Astrocyte (in vitro differentiated cells and primary cell): ENCODE data around the gene RPH3AL. TPM values are rescaled to one million over a fixed set of nuclear protein-coding genes. Genes with fewer than 3 reads are reported as not detected.

ENCODE experiments used
- DNase-seq: peaks from one replicate; pipeline ENCODE4 v3.0.0-alpha.2; 2010; ENCODE audit warnings: low read depth
- FAIRE-seq: peaks from 2 replicates; lab custom pipeline; 2011; peaks lifted over from hg19 to GRCh38; lab: Jason Lieb, UNC
- H2AFZ ChIP-seq: 2 replicates; pipeline ENCODE4 v1.6.0; 2012; ENCODE audit warnings: low read depth, low read length, inconsistent platforms
- H3K27ac ChIP-seq: 2 replicates; pipeline ENCODE4 v1.5.1; 2011; ENCODE audit warnings: low read depth, low read length, inconsistent platforms
- H3K27me3 ChIP-seq: 2 replicates; pipeline ENCODE4 v1.6.0; 2011; ENCODE audit warnings: low read length, inconsistent platforms; ENCODE audit not compliant: insufficient read depth
- H3K36me3 ChIP-seq: 2 replicates; pipeline ENCODE4 v1.5.1; 2011; ENCODE audit warnings: low read length, inconsistent platforms; ENCODE audit not compliant: insufficient read depth
- H3K4me1 ChIP-seq: 2 replicates; pipeline ENCODE4 v1.5.1; 2011; ENCODE audit warnings: low read length, inconsistent platforms; ENCODE audit not compliant: insufficient read depth
- H3K4me2 ChIP-seq: 2 replicates; pipeline ENCODE4 v1.6.0; 2012; ENCODE audit warnings: low read length, inconsistent platforms
- H3K4me3 ChIP-seq: 2 replicates; pipeline ENCODE4 v1.5.1; 2011; ENCODE audit warnings: low read depth, mild to moderate bottlenecking, low read length, inconsistent platforms; ENCODE audit not compliant: insufficient read depth
- H3K79me2 ChIP-seq: 2 replicates; pipeline ENCODE4 v1.6.0; 2012; ENCODE audit warnings: mild to moderate bottlenecking, low read length, inconsistent platforms; ENCODE audit not compliant: insufficient read depth
- H3K9ac ChIP-seq: 2 replicates; pipeline ENCODE4 v1.6.0; 2012; ENCODE audit warnings: mild to moderate bottlenecking, low read length, inconsistent platforms
- H3K9me3 ChIP-seq: 2 replicates; pipeline ENCODE4 v1.5.1; 2012; ENCODE audit warnings: low read depth, mild to moderate bottlenecking, low read length, inconsistent platforms; ENCODE audit not compliant: insufficient read depth
- H4K20me1 ChIP-seq: 2 replicates; pipeline ENCODE4 v1.6.0; 2012; ENCODE audit warnings: low read length, inconsistent platforms; ENCODE audit not compliant: insufficient read depth
- H3K27ac Mint-ChIP-seq: one replicate; pipeline ENCODE4 v1.8.0; 2021; ENCODE audit warnings: mild to moderate bottlenecking, mixed read lengths; ENCODE audit not compliant: unreplicated experiment
- H3K27me3 Mint-ChIP-seq: one replicate; pipeline ENCODE4 v1.8.0; 2021; ENCODE audit warnings: low read depth, mixed read lengths; ENCODE audit not compliant: unreplicated experiment
- H3K36me3 Mint-ChIP-seq: one replicate; pipeline ENCODE4 v1.8.0; 2021; ENCODE audit warnings: low read depth, mixed read lengths; ENCODE audit not compliant: unreplicated experiment
- H3K4me1 Mint-ChIP-seq: one replicate; pipeline ENCODE4 v1.8.0; 2021; ENCODE audit warnings: low read depth, mixed read lengths; ENCODE audit not compliant: unreplicated experiment
- H3K4me3 Mint-ChIP-seq: one replicate; pipeline ENCODE4 v1.8.0; 2021; ENCODE audit warnings: mild to moderate bottlenecking, moderate library complexity, mixed read lengths; ENCODE audit not compliant: unreplicated experiment
- H3K9me3 Mint-ChIP-seq: one replicate; pipeline ENCODE4 v1.8.0; 2021; ENCODE audit warnings: mild to moderate bottlenecking, mixed read lengths; ENCODE audit not compliant: unreplicated experiment
- EZH2 ChIP-seq: IDR thresholded peaks from 2 replicates; pipeline ENCODE4 v1.6.1; 2012; ENCODE audit warnings: mild to moderate bottlenecking, low read length, inconsistent platforms; ENCODE audit not compliant: insufficient read depth
- total RNA-seq: library from RNA; stranded (reverse); gene quantifications from 2 replicates; pipeline ENCODE4 v1.2.1, GENCODE V29; 2021
- TF ChIP-seq, protein P1 (sequence below): IDR thresholded peaks from 2 replicates; pipeline ENCODE4 v1.5.1; 2011; ENCODE audit warnings: low read depth, mild to moderate bottlenecking, inconsistent platforms, low read length, moderate library complexity; ENCODE audit not compliant: insufficient read depth

Gene RPH3AL
- total RNA-seq, 1 donor from 2014 or later: 3.7 TPM

DNA sequence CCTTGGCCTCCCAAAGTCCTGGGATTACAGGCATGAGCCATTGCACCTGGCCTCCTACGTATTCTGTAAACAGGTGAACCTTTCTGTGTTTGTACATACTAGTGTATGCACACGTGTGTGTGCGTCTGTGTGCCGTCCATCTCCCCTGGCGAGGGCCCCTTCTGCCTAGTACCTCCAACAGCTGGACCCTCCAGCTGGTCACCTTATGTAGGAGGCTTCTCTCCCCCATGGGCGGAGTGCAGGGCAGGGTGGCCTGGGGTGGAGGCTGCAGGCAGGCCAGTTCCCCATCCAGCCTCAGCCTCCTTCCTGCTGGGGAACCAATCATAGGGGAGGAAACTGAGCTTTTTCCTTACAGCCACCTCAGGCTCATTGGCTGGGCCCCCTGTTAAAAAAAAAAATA lies 146.8 kb downstream of the RPH3AL start:
- Mint-ChIP-seq H3K4me1 (no peaks in the 10 kb centered on the region), H3K4me3 (no peak overlapping the region), H3K27ac (no peak overlapping the region), H3K36me3 (peaks cover 4% of the 10 kb centered on the region), H3K9me3 (peaks cover 5% of the 10 kb centered on the region), H3K27me3 (peaks cover 24% of the 10 kb centered on the region)
- no peak overlapping the region for H3K4me2 ChIP-seq
- no peaks in the 10 kb centered on the region for H4K20me1 ChIP-seq
- FAIRE-seq (no peak), DNase-seq (no peak)
- peaks cover 11% of the 10 kb centered on the region for H3K27me3 ChIP-seq
- no peak overlapping the region for H3K27ac ChIP-seq
- no peaks in the 10 kb centered on the region for H3K4me1 ChIP-seq
- no peak overlapping the region for H3K4me3 ChIP-seq
- H2AFZ ChIP-seq: no peak overlapping the region
- no peaks in the 10 kb centered on the region for H3K36me3 ChIP-seq
- TF ChIP-seq EZH2: no peak
- TF ChIP-seq, protein P1, sequence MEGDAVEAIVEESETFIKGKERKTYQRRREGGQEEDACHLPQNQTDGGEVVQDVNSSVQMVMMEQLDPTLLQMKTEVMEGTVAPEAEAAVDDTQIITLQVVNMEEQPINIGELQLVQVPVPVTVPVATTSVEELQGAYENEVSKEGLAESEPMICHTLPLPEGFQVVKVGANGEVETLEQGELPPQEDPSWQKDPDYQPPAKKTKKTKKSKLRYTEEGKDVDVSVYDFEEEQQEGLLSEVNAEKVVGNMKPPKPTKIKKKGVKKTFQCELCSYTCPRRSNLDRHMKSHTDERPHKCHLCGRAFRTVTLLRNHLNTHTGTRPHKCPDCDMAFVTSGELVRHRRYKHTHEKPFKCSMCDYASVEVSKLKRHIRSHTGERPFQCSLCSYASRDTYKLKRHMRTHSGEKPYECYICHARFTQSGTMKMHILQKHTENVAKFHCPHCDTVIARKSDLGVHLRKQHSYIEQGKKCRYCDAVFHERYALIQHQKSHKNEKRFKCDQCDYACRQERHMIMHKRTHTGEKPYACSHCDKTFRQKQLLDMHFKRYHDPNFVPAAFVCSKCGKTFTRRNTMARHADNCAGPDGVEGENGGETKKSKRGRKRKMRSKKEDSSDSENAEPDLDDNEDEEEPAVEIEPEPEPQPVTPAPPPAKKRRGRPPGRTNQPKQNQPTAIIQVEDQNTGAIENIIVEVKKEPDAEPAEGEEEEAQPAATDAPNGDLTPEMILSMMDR: no peak
- H3K79me2 ChIP-seq: no peaks in the 10 kb centered on the region
- no peaks in the 10 kb centered on the region for H3K9me3 ChIP-seq
- H3K9ac ChIP-seq: no peak overlapping the region

GRCh38 chr17:205148-205669 lies 147.4 kb downstream of the RPH3AL start:
- H3K9ac ChIP-seq: no peak overlapping the region
- H3K27me3 ChIP-seq: peaks cover 16% of the 10 kb centered on the region
- no peak for FAIRE-seq
- H3K4me3 ChIP-seq: no peak overlapping the region
- no peak overlapping the region for H3K4me2 ChIP-seq
- no peaks in the 10 kb centered on the region for H4K20me1 ChIP-seq
- no peak for DNase-seq
- H3K9me3 Mint-ChIP-seq: peaks cover 5% of the 10 kb centered on the region
- no peaks in the 10 kb centered on the region for H3K36me3 ChIP-seq
- H3K4me1 ChIP-seq: no peaks in the 10 kb centered on the region
- no peak overlapping the region for H3K27ac Mint-ChIP-seq
- TF ChIP-seq, protein P1: no peak
- TF ChIP-seq EZH2: no peak
- peaks cover 4% of the 10 kb centered on the region for H3K36me3 Mint-ChIP-seq
- H3K4me1 Mint-ChIP-seq: no peaks in the 10 kb centered on the region
- no peaks in the 10 kb centered on the region for H3K79me2 ChIP-seq
- H3K9me3 ChIP-seq: no peaks in the 10 kb centered on the region
- H3K27ac ChIP-seq: no peak overlapping the region
- no peak overlapping the region for H3K4me3 Mint-ChIP-seq
- no peak overlapping the region for H2AFZ ChIP-seq
- peaks cover 25% of the 10 kb centered on the region for H3K27me3 Mint-ChIP-seq

DNA sequence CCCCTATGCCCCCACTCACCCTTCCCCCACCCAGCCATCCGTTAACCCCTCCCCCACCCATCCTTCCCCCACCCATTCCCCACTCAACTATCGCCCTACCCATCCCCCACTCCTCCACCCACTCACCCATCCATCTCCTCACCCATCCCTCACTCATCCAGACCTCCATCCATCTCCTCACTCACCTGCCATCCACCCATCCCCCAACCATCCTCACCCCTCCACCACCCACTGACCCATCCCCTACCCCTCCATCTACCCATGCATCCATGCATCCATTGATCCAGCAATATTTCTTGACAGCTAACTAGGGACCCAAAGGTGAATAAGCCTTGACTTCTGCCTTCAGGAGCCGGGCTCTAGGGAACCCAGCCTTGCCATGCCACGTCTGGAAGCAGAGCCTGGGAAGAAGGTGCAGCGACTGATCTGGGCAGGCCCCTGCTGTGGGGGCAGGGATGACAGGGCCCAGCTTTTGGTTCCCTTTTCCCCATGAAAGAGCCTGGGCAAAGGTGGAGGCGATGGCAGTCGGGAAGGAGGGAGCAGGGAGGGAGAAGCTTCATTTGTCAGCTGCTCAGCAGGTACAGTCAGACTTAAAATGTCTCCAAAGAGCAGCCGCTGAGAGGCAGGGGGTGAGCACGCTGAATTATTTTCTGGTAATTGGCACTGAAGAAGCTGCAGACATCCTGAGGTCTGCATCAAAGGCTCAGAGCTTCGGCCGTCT lies 148.0 kb downstream of the RPH3AL start:
- no peaks in the 10 kb centered on the region for H4K20me1 ChIP-seq

More for the DNA sequence above, 148.0 kb downstream of the RPH3AL start:
- Histone ChIP-seq H3K27ac (no peak overlapping the region), H3K9me3 (no peaks in the 10 kb centered on the region), H3K79me2 (no peaks in the 10 kb centered on the region), H3K27me3 (peaks cover 18% of the 10 kb centered on the region), H3K4me1 (no peaks in the 10 kb centered on the region), H2AFZ (no peak overlapping the region), H3K36me3 (no peaks in the 10 kb centered on the region), H3K4me3 (no peak overlapping the region), H3K9ac (no peak overlapping the region), H3K4me2 (no peak overlapping the region)
- peaks cover 2% of the 10 kb centered on the region for H3K4me1 Mint-ChIP-seq
- DNase-seq (no peak), FAIRE-seq (no peak)
- peaks cover 28% of the 10 kb centered on the region for H3K27me3 Mint-ChIP-seq
- peaks cover 4% of the 10 kb centered on the region for H3K36me3 Mint-ChIP-seq
- H3K9me3 Mint-ChIP-seq: peaks cover 5% of the 10 kb centered on the region
- no peak overlapping the region for H3K4me3 Mint-ChIP-seq
- no peak overlapping the region for H3K27ac Mint-ChIP-seq
- TF ChIP-seq, protein P1: no peak
- no peak for TF ChIP-seq EZH2
